Measurements from ENCODE around the gene GNLY. TPM values are rescaled to one million over a fixed set of nuclear protein-coding genes. Genes with fewer than 3 reads are reported as not detected.

The GNLY gene
- total and polyA plus RNA-seq, 2 of the 4 experiments (the other 2 are of a cell fraction), result not detected

- Histone ChIP-seq H3K27me3 (ENCODE audit: control insufficient read depth, insufficient read depth, low read length) (no peaks in the 10 kb centered on the region), H3K4me1 (ENCODE audit: control insufficient read depth, insufficient read depth, low read length) (peaks cover 2% of the 10 kb centered on the region; the same call in 1 of the 2 replicates), H4K5ac (ENCODE audit: low read depth, low read length) (no peak overlapping the region), H3K23ac (ENCODE audit: low read depth, low read length) (no peak overlapping the region; the same call in 1 of the 2 replicates), H2AK9ac (replicated peaks; ENCODE audit: low read depth, low read length, poor library complexity) (no peak overlapping the region), H4K91ac (ENCODE audit: insufficient read depth, low read depth, low read length) (no peak overlapping the region), H3K4ac (ENCODE audit: low read depth, low read length) (no peak overlapping the region), H4K20me1 (ENCODE audit: insufficient read depth, low read length) (no peaks in the 10 kb centered on the region), H2AK5ac (ENCODE audit: low read depth, low read length) (no peak overlapping the region), H2BK15ac (ENCODE audit: low read depth, low read length) (no peak overlapping the region; the same call in 2 of the 3 replicates), H3K56ac (ENCODE audit: extremely low read depth, insufficient read depth, low read length) (no peak overlapping the region), H3K4me3 (ENCODE audit: insufficient read depth, low read depth, low read length) (no peak overlapping the region), H4K8ac (ENCODE audit: low read depth in 2 of 2, low read length in 2 of 2) (no peak overlapping the region), H3K14ac (replicated peaks; ENCODE audit: low read depth, low read length) (no peak overlapping the region), H3K79me1 (ENCODE audit: low read depth in 1 of 2, low read length in 2 of 2) (no peaks in the 10 kb centered on the region), H2BK5ac (ENCODE audit: low read depth, low read length, poor library complexity, severe bottlenecking) (no peak overlapping the region), H3K9ac (ENCODE audit: low read depth, low read length) (no peak overlapping the region), H3K4me2 (ENCODE audit: low read depth, low read length) (no peak overlapping the region), H2BK20ac (ENCODE audit: low read depth, low read length) (no peak overlapping the region; the same call in 1 of the 2 replicates), H3K36me3 (ENCODE audit: control insufficient read depth, insufficient read depth, low read length) (no peaks in the 10 kb centered on the region), H3K9me3 (ENCODE audit: control insufficient read depth, insufficient read depth, low read length) (no peaks in the 10 kb centered on the region), H3K27ac (ENCODE audit: insufficient read depth, low read length) (no peak overlapping the region), H2AFZ (replicated peaks; ENCODE audit: low read length, poor library complexity) (no peak overlapping the region), H2BK120ac (ENCODE audit: low read depth, low read length) (peak overlapping the region; percentile 4; the same call in 1 of the 2 replicates), H3K18ac (ENCODE audit: low read depth, low read length) (no peak overlapping the region), H3K9me1 (ENCODE audit: insufficient read depth, low read length) (peaks cover 3% of the 10 kb centered on the region; the same call in 1 of the 2 replicates)
- POLR2A ChIA-PET (ENCODE audit: unreplicated experiment), result no interaction called here
- TF ChIP-seq RFX5 (IDR thresholded peaks at IDR 0.05; ENCODE audit: low read depth, low read length) (no peak), MAFK (IDR thresholded peaks at IDR 0.05; ENCODE audit: low read depth, low read length) (no peak), FOS (IDR thresholded peaks at IDR 0.05; ENCODE audit: low read depth, low read length) (no peak), NFE2L2 (IDR thresholded peaks at IDR 0.05; ENCODE audit: low read depth, low read length) (no peak), USF2 (IDR thresholded peaks at IDR 0.05; ENCODE audit: low read depth, low read length) (no peak), POLR2A (IDR thresholded peaks at IDR 0.05; ENCODE audit: low read depth, low read length) (no peak), MXI1 (IDR thresholded peaks at IDR 0.05; ENCODE audit: borderline replicate concordance, low read depth, low read length) (no peak), RCOR1 (IDR thresholded peaks at IDR 0.05; ENCODE audit: insufficient replicate concordance, low read length) (no peak), RAD21 (IDR thresholded peaks at IDR 0.05; ENCODE audit: low read length) (no peak), CHD1 (IDR thresholded peaks at IDR 0.05; ENCODE audit: low read depth, low read length) (no peak), BHLHE40 (IDR thresholded peaks at IDR 0.05; ENCODE audit: low read depth, low read length) (no peak)
- TF ChIP-seq, protein P1, sequence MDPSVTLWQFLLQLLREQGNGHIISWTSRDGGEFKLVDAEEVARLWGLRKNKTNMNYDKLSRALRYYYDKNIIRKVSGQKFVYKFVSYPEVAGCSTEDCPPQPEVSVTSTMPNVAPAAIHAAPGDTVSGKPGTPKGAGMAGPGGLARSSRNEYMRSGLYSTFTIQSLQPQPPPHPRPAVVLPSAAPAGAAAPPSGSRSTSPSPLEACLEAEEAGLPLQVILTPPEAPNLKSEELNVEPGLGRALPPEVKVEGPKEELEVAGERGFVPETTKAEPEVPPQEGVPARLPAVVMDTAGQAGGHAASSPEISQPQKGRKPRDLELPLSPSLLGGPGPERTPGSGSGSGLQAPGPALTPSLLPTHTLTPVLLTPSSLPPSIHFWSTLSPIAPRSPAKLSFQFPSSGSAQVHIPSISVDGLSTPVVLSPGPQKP (IDR thresholded peaks at IDR 0.05; ENCODE audit: borderline replicate concordance, low read depth, low read length), result no peak
- TF ChIP-seq, protein P2, sequence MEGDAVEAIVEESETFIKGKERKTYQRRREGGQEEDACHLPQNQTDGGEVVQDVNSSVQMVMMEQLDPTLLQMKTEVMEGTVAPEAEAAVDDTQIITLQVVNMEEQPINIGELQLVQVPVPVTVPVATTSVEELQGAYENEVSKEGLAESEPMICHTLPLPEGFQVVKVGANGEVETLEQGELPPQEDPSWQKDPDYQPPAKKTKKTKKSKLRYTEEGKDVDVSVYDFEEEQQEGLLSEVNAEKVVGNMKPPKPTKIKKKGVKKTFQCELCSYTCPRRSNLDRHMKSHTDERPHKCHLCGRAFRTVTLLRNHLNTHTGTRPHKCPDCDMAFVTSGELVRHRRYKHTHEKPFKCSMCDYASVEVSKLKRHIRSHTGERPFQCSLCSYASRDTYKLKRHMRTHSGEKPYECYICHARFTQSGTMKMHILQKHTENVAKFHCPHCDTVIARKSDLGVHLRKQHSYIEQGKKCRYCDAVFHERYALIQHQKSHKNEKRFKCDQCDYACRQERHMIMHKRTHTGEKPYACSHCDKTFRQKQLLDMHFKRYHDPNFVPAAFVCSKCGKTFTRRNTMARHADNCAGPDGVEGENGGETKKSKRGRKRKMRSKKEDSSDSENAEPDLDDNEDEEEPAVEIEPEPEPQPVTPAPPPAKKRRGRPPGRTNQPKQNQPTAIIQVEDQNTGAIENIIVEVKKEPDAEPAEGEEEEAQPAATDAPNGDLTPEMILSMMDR (conservative IDR thresholded peaks at IDR 0.05; ENCODE audit: low read depth, low read length), result no peak
- ATAC-seq (ENCODE audit: low read depth) (no peak), DNase-seq (no peak)
- CTCF ChIA-PET, result no interaction called here
- WGBS, 2 experiments (ENCODE audit: extremely low coverage in 2 of 2, insufficient read length in 1 of 2), result no CpG with 5 or more reads among the region's 3 CpGs
- dilution Hi-C loops (cut with HindIII; ENCODE audit: low sequenced_read_pairs, unreplicated experiment), result no loop called here
- in situ Hi-C loops (cut with MboI; ENCODE audit: low sequenced_read_pairs), result no loop called here
- intact Hi-C loops (cut with micrococcal nuclease), result no loop called here
- no TSS peak for BruUV-seq (replicated peaks)
Observed at GRCh38 chr2:85731606-85732005, 37.4 kb downstream of the GNLY start.

Data from IMR-90 (cell line).